CD4-positive, alpha-beta T cell (primary cell): ENCODE data around the gene ADARB2. TPM values are rescaled to one million over a fixed set of nuclear protein-coding genes. Genes with fewer than 3 reads are reported as not detected.

Experiments
- ATAC-seq: fragments of 200-7000 bp; cut with Tn5 transposase; one replicate; pipeline ENCODE4 v1.10.0; 2022; ENCODE audit warnings: mild to moderate bottlenecking; ENCODE audit not compliant: poor library complexity
- CTCF ChIA-PET: fragments of 350-600 bp; sonication (Branson Sonifier 250); formaldehyde crosslinking; loops from one replicate; lab custom pipeline; 2021; ENCODE audit warnings: antibody characterized with exemption, inconsistent platforms; lab: Charles Lee
- POLR2A ChIA-PET: fragments of 350-600 bp; sonication (Branson Sonifier 250); formaldehyde crosslinking; loops from one replicate; lab custom pipeline; 2021; ENCODE audit warnings: antibody characterized with exemption, inconsistent platforms; lab: Charles Lee
- DNase-seq, 14 experiments: peaks; one replicate each; pipeline ENCODE4 v3.0.0-alpha.2; 2013 to 2020; ENCODE audit warnings: mixed read lengths in 2 of 14
- H3K27ac ChIP-seq, 2 donors: one replicate each; pipeline versions ENCODE4 v1.5.1 to v1.7.0; 2013; ENCODE audit warnings: low read length in 2 of 2, low read depth in 1 of 2, mild to moderate bottlenecking in 1 of 2
- H3K27me3 ChIP-seq, 2 experiments: 1 replicate in 1 of 2; 2 replicates in 1 of 2; pipeline versions ENCODE4 v1.6.1 to v1.7.0; 2013; ENCODE audit warnings: low read length in 2 of 2, control low read depth in 1 of 2, mild to moderate bottlenecking in 1 of 2, moderate library complexity in 1 of 2; ENCODE audit not compliant: insufficient read depth in 2 of 2, control insufficient read depth in 1 of 2
- H3K36me3 ChIP-seq: one replicate; pipeline ENCODE4 v1.6.1; 2013; ENCODE audit warnings: low read length, control low read depth; ENCODE audit not compliant: insufficient read depth
- H3K4me1 ChIP-seq: one replicate; pipeline ENCODE4 v1.6.1; 2013; ENCODE audit warnings: low read length, control low read depth; ENCODE audit not compliant: insufficient read depth
- H3K4me3 ChIP-seq: one replicate; pipeline ENCODE4 v1.5.1; 2013; ENCODE audit warnings: mild to moderate bottlenecking, low read length, moderate library complexity
- H3K9me3 ChIP-seq, 2 experiments: 1 replicate in 1 of 2; 2 replicates in 1 of 2; pipeline versions ENCODE4 v1.6.1 to v1.7.0; 2013; ENCODE audit warnings: low read length in 2 of 2, mild to moderate bottlenecking in 2 of 2, control low read depth in 1 of 2, moderate library complexity in 1 of 2; ENCODE audit not compliant: control insufficient read depth in 1 of 2, insufficient read depth in 1 of 2
- H3K27ac Mint-ChIP-seq: one replicate; pipeline ENCODE4 v1.8.0; 2020; ENCODE audit warnings: mixed read lengths
- H3K27me3 Mint-ChIP-seq: one replicate; pipeline ENCODE4 v1.8.0; 2021; ENCODE audit warnings: mixed read lengths
- H3K36me3 Mint-ChIP-seq: one replicate; pipeline ENCODE4 v1.8.0; 2021; ENCODE audit warnings: low read depth, mixed read lengths
- H3K4me1 Mint-ChIP-seq: one replicate; pipeline ENCODE4 v1.8.0; 2021; ENCODE audit warnings: low read depth, mixed read lengths
- H3K4me3 Mint-ChIP-seq: one replicate; pipeline ENCODE4 v1.8.0; 2020; ENCODE audit warnings: mild to moderate bottlenecking, mixed read lengths
- H3K9me3 Mint-ChIP-seq: one replicate; pipeline ENCODE4 v1.8.0; 2020; ENCODE audit warnings: mixed read lengths
- intact Hi-C, 2 experiments: fragments of 100-400 bp; cut with DNase I in 1 of 2; cut with micrococcal nuclease in 1 of 2; formaldehyde crosslinking; loops; one replicate each; pipeline versions ENCODE4 v1.15.1 to v1.9.0; 2023 to 2025; cut with DNase I, micrococcal nuclease
- total RNA-seq, 174 experiments: library from RNA in 2 of 174; stranded (reverse) in 2 of 174; gene quantifications; one replicate each; pipeline ENCODE4 v1.2.3 and lab custom pipeline; 2021 to 2026
- TF ChIP-seq, protein P1 (sequence below): fragments of 200-600 bp; IDR thresholded peaks from one replicate; pipeline ENCODE4 v1.8.0; 2022; ENCODE audit warnings: antibody characterized with exemption, mild to moderate bottlenecking

ADARB2 gene
- total RNA-seq, 2 experiments from 2014 or later: 0.14 TPM; not detected in 1

DNA sequence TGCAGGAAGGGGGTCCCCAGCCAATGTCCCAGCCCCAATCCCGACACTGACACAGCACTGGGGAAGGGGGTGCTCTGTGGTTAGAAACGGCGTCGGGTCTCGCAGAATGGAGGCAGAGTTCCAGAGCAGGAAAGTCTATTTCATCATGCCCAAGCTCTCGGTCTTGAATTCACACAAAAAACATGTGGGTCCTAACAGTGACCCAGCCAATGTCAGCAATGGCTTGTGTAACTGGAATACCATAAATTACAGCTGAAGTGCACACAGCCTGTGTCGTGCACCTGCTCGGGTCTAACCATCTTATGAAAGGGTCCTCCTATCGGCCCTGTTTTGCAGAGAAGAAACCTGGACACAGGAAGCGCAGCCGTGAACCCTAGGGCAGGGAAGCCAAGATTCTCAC is 324.1 kb downstream of the ADARB2 start:
- DNase-seq (no peak), ATAC-seq (no peak)
- intact Hi-C loops: no loop called here
- peaks cover 2 to 9% of the 10 kb centered on the region in 2 experiments for H3K27me3 ChIP-seq
- ChIA-PET POLR2A (no interaction called here), CTCF (no interaction called here)
- Mint-ChIP-seq H3K27ac (no peak overlapping the region), H3K27me3 (peaks cover 41% of the 10 kb centered on the region), H3K36me3 (no peaks in the 10 kb centered on the region), H3K4me1 (no peaks in the 10 kb centered on the region), H3K4me3 (no peak overlapping the region), H3K9me3 (no peaks in the 10 kb centered on the region)
- TF ChIP-seq, protein P1, sequence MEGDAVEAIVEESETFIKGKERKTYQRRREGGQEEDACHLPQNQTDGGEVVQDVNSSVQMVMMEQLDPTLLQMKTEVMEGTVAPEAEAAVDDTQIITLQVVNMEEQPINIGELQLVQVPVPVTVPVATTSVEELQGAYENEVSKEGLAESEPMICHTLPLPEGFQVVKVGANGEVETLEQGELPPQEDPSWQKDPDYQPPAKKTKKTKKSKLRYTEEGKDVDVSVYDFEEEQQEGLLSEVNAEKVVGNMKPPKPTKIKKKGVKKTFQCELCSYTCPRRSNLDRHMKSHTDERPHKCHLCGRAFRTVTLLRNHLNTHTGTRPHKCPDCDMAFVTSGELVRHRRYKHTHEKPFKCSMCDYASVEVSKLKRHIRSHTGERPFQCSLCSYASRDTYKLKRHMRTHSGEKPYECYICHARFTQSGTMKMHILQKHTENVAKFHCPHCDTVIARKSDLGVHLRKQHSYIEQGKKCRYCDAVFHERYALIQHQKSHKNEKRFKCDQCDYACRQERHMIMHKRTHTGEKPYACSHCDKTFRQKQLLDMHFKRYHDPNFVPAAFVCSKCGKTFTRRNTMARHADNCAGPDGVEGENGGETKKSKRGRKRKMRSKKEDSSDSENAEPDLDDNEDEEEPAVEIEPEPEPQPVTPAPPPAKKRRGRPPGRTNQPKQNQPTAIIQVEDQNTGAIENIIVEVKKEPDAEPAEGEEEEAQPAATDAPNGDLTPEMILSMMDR: no peak
- no peak overlapping the region for H3K27ac ChIP-seq
- peaks cover 0 to 16% of the 10 kb centered on the region in 2 experiments for H3K9me3 ChIP-seq
- H3K4me1 ChIP-seq: no peaks in the 10 kb centered on the region
- H3K4me3 ChIP-seq: no peak overlapping the region
- H3K36me3 ChIP-seq: no peaks in the 10 kb centered on the region

- H3K4me3 ChIP-seq: no peak overlapping the region
- Mint-ChIP-seq H3K4me1 (no peaks in the 10 kb centered on the region), H3K27me3 (peaks cover 40% of the 10 kb centered on the region), H3K4me3 (no peak overlapping the region), H3K36me3 (no peaks in the 10 kb centered on the region), H3K9me3 (no peaks in the 10 kb centered on the region), H3K27ac (no peak overlapping the region)
- no peaks in the 10 kb centered on the region for H3K4me1 ChIP-seq
- TF ChIP-seq, protein P1: no peak
- DNase-seq (no peak), ATAC-seq (no peak)
- CTCF ChIA-PET: no interaction called here
- intact Hi-C loops: no loop called here
- POLR2A ChIA-PET: no interaction called here
- H3K27me3 ChIP-seq: peaks cover 0 to 9% of the 10 kb centered on the region in 2 experiments
- H3K27ac ChIP-seq: no peak overlapping the region
- H3K9me3 ChIP-seq: peaks cover 0 to 16% of the 10 kb centered on the region in 2 experiments
- H3K36me3 ChIP-seq: no peaks in the 10 kb centered on the region
These were observed 324.7 kb downstream of the ADARB2 start for GRCh38 chr10:1412531-1413189.

- H3K36me3 ChIP-seq: no peaks in the 10 kb centered on the region
- TF ChIP-seq, protein P1: no peak
- no peak overlapping the region for H3K4me3 ChIP-seq
- no peaks in the 10 kb centered on the region for H3K4me1 ChIP-seq
- ATAC-seq (no peak), DNase-seq (no peak)
- no peaks in the 10 kb centered on the region for H3K9me3 Mint-ChIP-seq
- H3K4me3 Mint-ChIP-seq: no peak overlapping the region
- peaks cover 36% of the 10 kb centered on the region for H3K27me3 Mint-ChIP-seq
- H3K27me3 ChIP-seq: peaks cover 0 to 9% of the 10 kb centered on the region in 2 experiments
- H3K27ac ChIP-seq: no peak overlapping the region
- H3K9me3 ChIP-seq: peaks cover 0 to 16% of the 10 kb centered on the region in 2 experiments
- CTCF ChIA-PET: no interaction called here
- H3K27ac Mint-ChIP-seq: no peak overlapping the region
- intact Hi-C loops: no loop called here
- POLR2A ChIA-PET: no interaction called here
- no peaks in the 10 kb centered on the region for H3K4me1 Mint-ChIP-seq
- no peaks in the 10 kb centered on the region for H3K36me3 Mint-ChIP-seq
These were observed 325.4 kb downstream of the ADARB2 start for GRCh38 chr10:1411956-1412355.
